ENCODE results near the gene INPP4B. TPM values are rescaled to one million over a fixed set of nuclear protein-coding genes. Genes with fewer than 3 reads are reported as not detected.

INPP4B gene
- total RNA-seq, 2 donors from 2014 or later = 8.2 to 16.6 TPM

- DNase-seq (no peak), ATAC-seq (no peak)
- intact Hi-C loops (cut with DNase I) = no loop called here
- no peak overlapping the region for H3K4me3 ChIP-seq
- H3K36me3 ChIP-seq (replicated peaks in 1 of 2; ENCODE audit: insufficient read depth in 1 of 2, low read depth in 2 of 2) = no peaks in the 10 kb centered on the region
- no peaks in the 10 kb centered on the region for H3K9me3 ChIP-seq
- no peaks in the 10 kb centered on the region for H3K4me1 ChIP-seq
- TF ChIP-seq CTCF (IDR thresholded peaks at IDR 0.05) = no peak
- TF ChIP-seq POLR2A (IDR thresholded peaks at IDR 0.05) = no peak
- 71 to 80% methylated on average over 9 of the region's 9 CpGs for WGBS, 2 donors
- no peak overlapping the region for H3K27ac ChIP-seq
- H3K27me3 ChIP-seq = no peaks in the 10 kb centered on the region
Measured at GRCh38 chr4:142284402-142285221, 561.5 kb downstream of the INPP4B start.

GRCh38 chr4:142282870-142283431 is 563.1 kb downstream of the INPP4B start:
- 14 to 35% methylated on average over 2 of the region's 2 CpGs for WGBS, 2 donors
- no peaks in the 10 kb centered on the region for H3K36me3 ChIP-seq (replicated peaks in 1 of 2; ENCODE audit: insufficient read depth in 1 of 2, low read depth in 2 of 2)
- no peaks in the 10 kb centered on the region for H3K27me3 ChIP-seq
- no peak overlapping the region for H3K27ac ChIP-seq
- intact Hi-C loops (cut with DNase I) = no loop called here
- no peaks in the 10 kb centered on the region for H3K9me3 ChIP-seq
- TF ChIP-seq CTCF (IDR thresholded peaks at IDR 0.05) (peak; percentile 11 to 66 (median 54)), POLR2A (IDR thresholded peaks at IDR 0.05) (no peak)
- no peak overlapping the region for H3K4me3 ChIP-seq
- ATAC-seq (no peak), DNase-seq (peak in 2 of 4 donors; percentile 10 to 12)
- H3K4me1 ChIP-seq = no peaks in the 10 kb centered on the region

- TF ChIP-seq POLR2A (IDR thresholded peaks at IDR 0.05) (no peak), CTCF (IDR thresholded peaks at IDR 0.05) (no peak)
- DNase-seq (no peak), ATAC-seq (no peak)
- Histone ChIP-seq H3K4me1 (no peaks in the 10 kb centered on the region), H3K4me3 (no peak overlapping the region), H3K27ac (no peak overlapping the region), H3K27me3 (no peaks in the 10 kb centered on the region), H3K9me3 (no peaks in the 10 kb centered on the region), H3K36me3 (replicated peaks in 1 of 2; ENCODE audit: insufficient read depth in 1 of 2, low read depth in 2 of 2) (no peaks in the 10 kb centered on the region)
- intact Hi-C loops (cut with DNase I) = no loop called here
- 71 to 79% methylated on average over 1 of the region's 1 CpG for WGBS, 2 donors
Measured at GRCh38 chr4:142281999-142282398, 564.1 kb downstream of the INPP4B start.

GRCh38 chr4:142278663-142279062 is 567.4 kb downstream of the INPP4B start:
- H3K4me1 ChIP-seq = no peaks in the 10 kb centered on the region
- intact Hi-C loops (cut with DNase I) = no loop called here
- H3K36me3 ChIP-seq (replicated peaks in 1 of 2; ENCODE audit: insufficient read depth in 1 of 2, low read depth in 2 of 2) = no peaks in the 10 kb centered on the region
- H3K27me3 ChIP-seq = no peaks in the 10 kb centered on the region
- ATAC-seq = no peak
- H3K9me3 ChIP-seq = no peaks in the 10 kb centered on the region
- H3K4me3 ChIP-seq = no peak overlapping the region
- TF ChIP-seq POLR2A (IDR thresholded peaks at IDR 0.05) (no peak), CTCF (IDR thresholded peaks at IDR 0.05) (no peak)
- no peak overlapping the region for H3K27ac ChIP-seq
- DNase-seq = no peak

All from body of pancreas (tissue), 4 donors.